T-cell (primary cell): ENCODE data around the gene COPS4. TPM values are rescaled to one million over a fixed set of nuclear protein-coding genes. Genes with fewer than 3 reads are reported as not detected.
"Not testable (repeated sequence)": the region's sequence is repeated elsewhere in the genome, so short reads cannot be mapped to it uniquely, and the experiment has no call there.

Experiments used
- ATAC-seq, 4 experiments: fragments of 200-7000 bp in 3 of 4; fragments of 150-1000 bp in 1 of 4; cut with Tn5 transposase; replicated peaks in 1 of 4; 1 replicate in 3 of 4; 2 replicates in 1 of 4; pipeline ENCODE4 v1.10.0; 2021; ENCODE audit warnings: moderate library complexity in 3 of 4, mild to moderate bottlenecking in 2 of 4, moderate number of reproducible peaks in 1 of 4
- CTCF ChIA-PET, 2 donors: fragments of 300-600 bp; sonication (Branson Sonifier 250); formaldehyde crosslinking; loops; one replicate each; lab custom pipeline; 2022; ENCODE audit warnings: antibody characterized with exemption in 2 of 2; lab: Charles Lee
- POLR2A ChIA-PET, 2 donors: fragments of 300-600 bp; sonication (Branson Sonifier 250); formaldehyde crosslinking; loops; one replicate each; lab custom pipeline; 2022; ENCODE audit warnings: antibody characterized with exemption in 2 of 2; lab: Charles Lee
- DNase-seq, 35 experiments: peaks; one replicate each; pipeline versions ENCODE4 v3.0.0 to v3.0.0-alpha.2; 2013 to 2023
- H3K27ac ChIP-seq: one replicate; pipeline ENCODE4 v1.5.1; 2013; ENCODE audit warnings: low read length
- H3K27me3 ChIP-seq, 2 experiments: replicated peaks in 1 of 2; 1 replicate in 1 of 2; 2 replicates in 1 of 2; pipeline versions ENCODE4 v1.6.1 to v1.7.0; 2013; ENCODE audit warnings: low read length in 1 of 2, mixed read lengths in 1 of 2; ENCODE audit not compliant: control insufficient read depth in 2 of 2, insufficient read depth in 2 of 2; ENCODE audit errors: extremely low read depth in 1 of 2
- H3K36me3 ChIP-seq, 2 donors: 1 replicate in 1 of 2; 2 replicates in 1 of 2; pipeline versions ENCODE4 v1.6.1 to v1.7.0; 2013; ENCODE audit warnings: low read length in 1 of 2; ENCODE audit not compliant: control insufficient read depth in 2 of 2, insufficient read depth in 1 of 2; ENCODE audit errors: extremely low read depth in 1 of 2
- H3K4me1 ChIP-seq, 2 experiments: 1 replicate in 1 of 2; 2 replicates in 1 of 2; pipeline versions ENCODE4 v1.6.1 to v1.7.0; 2013; ENCODE audit warnings: low read length in 2 of 2, mixed read lengths in 1 of 2; ENCODE audit not compliant: insufficient read depth in 2 of 2, control insufficient read depth in 1 of 2; ENCODE audit errors: extremely low read depth in 1 of 2
- H3K4me3 ChIP-seq, 2 donors: 1 replicate in 1 of 2; 2 replicates in 1 of 2; pipeline versions ENCODE4 v1.5.1 to v1.7.0; 2013; ENCODE audit warnings: mild to moderate bottlenecking in 2 of 2, low read length in 1 of 2, moderate library complexity in 1 of 2; ENCODE audit not compliant: control insufficient read depth in 1 of 2; ENCODE audit errors: extremely low read depth in 1 of 2
- H3K9me3 ChIP-seq: 2 replicates; pipeline ENCODE4 v1.7.0; 2013
- H3K27ac Mint-ChIP-seq, 2 donors: one replicate each; pipeline ENCODE4 v1.8.0; 2020 to 2021; ENCODE audit warnings: mild to moderate bottlenecking in 2 of 2, mixed read lengths in 2 of 2
- H3K27me3 Mint-ChIP-seq, 2 donors: one replicate each; pipeline ENCODE4 v1.8.0; 2021 to 2022; ENCODE audit warnings: mixed read lengths in 2 of 2
- H3K36me3 Mint-ChIP-seq: one replicate; pipeline ENCODE4 v1.8.0; 2021; ENCODE audit warnings: mixed read lengths
- H3K4me1 Mint-ChIP-seq, 3 donors: one replicate each; pipeline ENCODE4 v1.8.0; 2020 to 2022; ENCODE audit warnings: mixed read lengths in 3 of 3, mild to moderate bottlenecking in 1 of 3
- H3K4me3 Mint-ChIP-seq, 3 donors: one replicate each; pipeline ENCODE4 v1.8.0; 2020 to 2022; ENCODE audit warnings: mild to moderate bottlenecking in 3 of 3, mixed read lengths in 3 of 3, moderate library complexity in 3 of 3
- H3K9me3 Mint-ChIP-seq, 3 donors: one replicate each; pipeline ENCODE4 v1.8.0; 2020 to 2022; ENCODE audit warnings: mixed read lengths in 3 of 3
- WGBS: methylation state at CpG from one replicate; pipeline ENCODE4 v1.1.5; 2013; ENCODE audit warnings: missing lambda C conversion rate; ENCODE audit not compliant: insufficient coverage; 5-methylcytosine and 5-hydroxymethylcytosine counted together
- total RNA-seq, 35 experiments: library from RNA in 6 of 35; stranded (reverse) in 6 of 35; fragments of 120-200 nt in 1 of 35; gene quantifications; one replicate each; pipeline versions ENCODE4 v1.2.1 to v1.2.4 and lab custom pipeline; 2013 to 2026

Gene COPS4
- total RNA-seq, 5 donors from 2014 or later (not counting 1 experiment from before 2014, with no cell fraction given): 19.9 to 28.3 (median 22.2) TPM

- H3K4me1 Mint-ChIP-seq: peaks cover 5 to 12% (median 12%) of the 10 kb centered on the region in 3 donors
Observed at GRCh38 chr4:83071116-83071515, 36.1 kb downstream of the COPS4 start.

DNA sequence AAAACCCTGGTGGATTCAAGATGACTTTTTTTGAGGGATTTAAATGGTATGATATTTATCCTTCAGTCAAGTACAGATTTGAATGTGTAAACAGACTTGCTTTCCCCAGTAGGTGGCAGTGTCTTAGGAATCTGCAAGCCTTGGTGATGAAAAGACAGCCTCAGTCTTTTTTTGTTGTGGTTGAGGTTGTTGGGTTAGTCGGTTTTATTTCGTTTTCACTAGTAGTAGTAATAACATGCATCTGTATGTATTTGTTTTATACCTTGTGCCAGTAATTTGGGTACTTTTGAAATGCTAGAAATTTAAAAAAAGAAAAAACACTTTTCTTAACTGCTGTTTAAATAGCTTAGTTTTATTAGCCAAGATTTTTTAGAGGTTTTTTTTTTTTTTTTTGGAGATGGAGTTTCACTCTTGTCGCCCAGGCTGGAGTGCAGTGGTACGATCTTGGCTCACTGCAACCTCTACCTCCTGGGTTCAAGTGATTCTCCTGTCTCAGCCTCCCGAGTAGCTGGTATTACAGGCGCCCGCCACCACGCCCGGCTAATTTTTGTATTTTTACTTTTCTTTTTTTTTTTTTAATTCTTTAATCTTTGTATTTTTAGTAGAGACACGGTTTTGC lies 39.2 kb downstream of the COPS4 start:
- peak; percentile 89 to 97 (median 92) for ATAC-seq
- H3K9me3 ChIP-seq: no peaks in the 10 kb centered on the region
- Mint-ChIP-seq H3K9me3 (no peaks in the 10 kb centered on the region), H3K27me3 (no peaks in the 10 kb centered on the region), H3K4me1 (peaks cover 5 to 28% (median 18%) of the 10 kb centered on the region in 3 donors), H3K36me3 (peaks cover 43% of the 10 kb centered on the region), H3K27ac (peak overlapping the region; percentile 49 to 81), H3K4me3 (peak overlapping the region; percentile 47 to 67 (median 55))
- no peaks in the 10 kb centered on the region for H3K27me3 ChIP-seq
- POLR2A ChIA-PET: interaction anchor here (0.6 to 1.9 kb wide), 14 partner anchors 10 to 1585 kb away, joined by 3 to 10 read pairs (median 5); no protein-coding TSS in a partner anchor
- peaks cover 0 to 7% of the 10 kb centered on the region in 2 experiments for H3K4me1 ChIP-seq
- H3K4me3 ChIP-seq: no peak overlapping the region
- peaks cover 0 to 22% of the 10 kb centered on the region in 2 donors for H3K36me3 ChIP-seq
- CTCF ChIA-PET: interaction anchor here (0.6 to 4.9 kb wide), 39 partner anchors 8 to 1394 kb away, joined by 3 to 71 read pairs (median 5); partner anchors contain the start of genes COPS4 (in 1 of the 2), COQ2 (in 1 of the 2) and PLAC8 (in 1 of the 2)
- 89% methylated on average over 1 of the region's 10 CpGs for WGBS
- DNase-seq: peak in 30 of 35 experiments; percentile 14 to 92 (median 54)
- no peak overlapping the region for H3K27ac ChIP-seq

More at GRCh38 chr4:83071116-83071515, 36.1 kb downstream of the COPS4 start:
- H3K27me3 ChIP-seq: no peaks in the 10 kb centered on the region
- H3K4me3 ChIP-seq: no peak overlapping the region
- no peaks in the 10 kb centered on the region for H3K27me3 Mint-ChIP-seq
- H3K4me3 Mint-ChIP-seq: no peak overlapping the region
- WGBS: no CpG with 5 or more reads among the region's 1 CpG
- H3K36me3 ChIP-seq: peaks cover 4 to 43% of the 10 kb centered on the region in 2 donors
- ATAC-seq (no peak), DNase-seq (no peak)
- H3K36me3 Mint-ChIP-seq: peaks cover 49% of the 10 kb centered on the region
- CTCF ChIA-PET: interaction anchor here (0.5 to 1.7 kb wide), 16 partner anchors 10 to 212 kb away, joined by 3 to 9 read pairs (median 4); no protein-coding TSS in a partner anchor
- H3K27ac Mint-ChIP-seq: peak overlapping the region; percentile 34 to 70
- POLR2A ChIA-PET: interaction anchor here in 1 of 2 donors (1.2 kb wide), 1 partner anchor 39 kb away, joined by 6 read pairs; no protein-coding TSS in a partner anchor
- H3K27ac ChIP-seq: no peak overlapping the region
- no peaks in the 10 kb centered on the region for H3K9me3 ChIP-seq
- peaks cover 0 to 7% of the 10 kb centered on the region in 2 experiments for H3K4me1 ChIP-seq
- no peaks in the 10 kb centered on the region for H3K9me3 Mint-ChIP-seq

DNA sequence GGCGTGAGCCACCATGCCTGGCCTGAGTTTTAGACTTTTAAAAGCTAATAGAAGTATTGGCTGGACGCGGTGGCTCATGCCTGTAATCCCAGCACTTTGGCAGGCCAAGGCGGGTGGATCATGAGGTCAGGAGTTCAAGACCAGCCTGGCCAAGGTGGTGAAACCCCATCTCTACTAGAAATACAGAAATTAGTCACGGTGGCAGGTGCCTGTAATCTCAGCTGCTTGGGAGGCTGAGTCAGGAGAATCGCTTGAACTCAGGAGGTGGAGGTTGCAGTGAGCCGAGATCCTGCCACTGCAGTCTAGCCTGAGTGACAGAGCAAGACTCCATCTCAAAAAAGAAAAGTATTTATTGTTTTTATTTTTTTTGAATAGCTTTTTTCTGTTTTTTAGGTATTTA lies 39.8 kb downstream of the COPS4 start:
- ATAC-seq, H3K4me3 ChIP-seq, H3K4me1 ChIP-seq, H3K27ac Mint-ChIP-seq, H3K4me3 Mint-ChIP-seq, H3K9me3 ChIP-seq, H3K9me3 Mint-ChIP-seq, DNase-seq, H3K27me3 ChIP-seq, H3K27ac ChIP-seq, H3K27me3 Mint-ChIP-seq: not testable (repeated sequence)
- ChIA-PET POLR2A (interaction anchor here (0.6 to 1.9 kb wide), 3 partner anchors 9 to 245 kb away, joined by 3 to 10 read pairs (median 4); no protein-coding TSS in a partner anchor), CTCF (interaction anchor here (0.6 to 4.9 kb wide), 35 partner anchors 9 to 786 kb away, joined by 3 to 71 read pairs (median 5); partner anchors contain the start of genes COQ2 (in 1 of the 2) and PLAC8 (in 1 of the 2))
- H3K4me1 Mint-ChIP-seq: peaks cover 5 to 28% (median 18%) of the 10 kb centered on the region in 3 donors
- H3K36me3 Mint-ChIP-seq: peaks cover 40% of the 10 kb centered on the region
- no CpG with 5 or more reads among the region's 7 CpGs for WGBS
- peaks cover 0 to 18% of the 10 kb centered on the region in 2 donors for H3K36me3 ChIP-seq

GRCh38 chr4:83075311-83076095 lies 40.5 kb downstream of the COPS4 start:
- no peak for DNase-seq
- Mint-ChIP-seq H3K4me1 (peaks cover 5 to 28% (median 18%) of the 10 kb centered on the region in 3 donors), H3K36me3 (peaks cover 33% of the 10 kb centered on the region), H3K27me3 (no peaks in the 10 kb centered on the region), H3K27ac (no peak overlapping the region), H3K4me3 (no peak overlapping the region), H3K9me3 (no peaks in the 10 kb centered on the region)
- ChIA-PET CTCF (interaction anchor here (0.5 to 4.9 kb wide), 19 partner anchors 8 to 665 kb away, joined by 3 to 71 read pairs (median 6); partner anchors contain the start of genes COQ2 (in 1 of the 2) and PLAC8 (in 1 of the 2)), POLR2A (interaction anchor here in 1 of 2 donors (1.9 kb wide), 1 partner anchor 8 kb away, joined by 10 read pairs; no protein-coding TSS in a partner anchor)
- 94% methylated on average over 3 of the region's 4 CpGs for WGBS
- Histone ChIP-seq H3K36me3 (peaks cover 0 to 14% of the 10 kb centered on the region in 2 donors), H3K4me3 (no peak overlapping the region), H3K9me3 (no peaks in the 10 kb centered on the region), H3K4me1 (peaks cover 0 to 7% of the 10 kb centered on the region in 2 experiments), H3K27me3 (no peaks in the 10 kb centered on the region), H3K27ac (no peak overlapping the region)
- no peak for ATAC-seq

GRCh38 chr4:83080561-83080960 lies 45.6 kb downstream of the COPS4 start:
- Mint-ChIP-seq H3K36me3 (peaks cover 24% of the 10 kb centered on the region), H3K4me3 (no peak overlapping the region), H3K9me3 (peaks cover 0 to 6% (median 6%) of the 10 kb centered on the region in 3 donors), H3K4me1 (peaks cover 17 to 52% (median 42%) of the 10 kb centered on the region in 3 donors), H3K27ac (no peak overlapping the region), H3K27me3 (no peaks in the 10 kb centered on the region)
- H3K27ac ChIP-seq: no peak overlapping the region
- 88% methylated on average over 3 of the region's 6 CpGs for WGBS
- CTCF ChIA-PET: interaction anchor here (0.6 to 1.0 kb wide), 5 partner anchors 9 to 656 kb away, joined by 3 to 4 read pairs (median 3); no protein-coding TSS in a partner anchor
- no peaks in the 10 kb centered on the region for H3K9me3 ChIP-seq
- H3K4me1 ChIP-seq: peaks cover 10 to 28% of the 10 kb centered on the region in 2 experiments
- peaks cover 0 to 3% of the 10 kb centered on the region in 2 experiments for H3K27me3 ChIP-seq
- H3K36me3 ChIP-seq: peaks cover 0 to 15% of the 10 kb centered on the region in 2 donors
- H3K4me3 ChIP-seq: no peak overlapping the region
- no peak for ATAC-seq
- no peak for DNase-seq
- POLR2A ChIA-PET: no interaction called here
